Erythroblast (primary cell): ENCODE data around the gene ALG9.

ENCODE experiments used
- DNase-seq, 2 experiments: peaks; one replicate each; lab custom pipeline; 2025; lab: John Stamatoyannopoulos, UW
- GATA1 ChIP-seq: IDR thresholded peaks from 2 replicates; pipeline ENCODE4 v1.6.1; 2011; ENCODE audit warnings: low read depth, mild to moderate bottlenecking, control low read depth, low read length, moderate library complexity
- POLR2A ChIP-seq: IDR thresholded peaks from 2 replicates; pipeline ENCODE4 v1.6.1; 2011; ENCODE audit warnings: mild to moderate bottlenecking, low read length

The ALG9 gene

GRCh38 chr11:111860257-111860656, 11.1 kb downstream of the ALG9 start:
- no peak for TF ChIP-seq GATA1
- TF ChIP-seq POLR2A: no peak
- DNase-seq: no peak

DNA sequence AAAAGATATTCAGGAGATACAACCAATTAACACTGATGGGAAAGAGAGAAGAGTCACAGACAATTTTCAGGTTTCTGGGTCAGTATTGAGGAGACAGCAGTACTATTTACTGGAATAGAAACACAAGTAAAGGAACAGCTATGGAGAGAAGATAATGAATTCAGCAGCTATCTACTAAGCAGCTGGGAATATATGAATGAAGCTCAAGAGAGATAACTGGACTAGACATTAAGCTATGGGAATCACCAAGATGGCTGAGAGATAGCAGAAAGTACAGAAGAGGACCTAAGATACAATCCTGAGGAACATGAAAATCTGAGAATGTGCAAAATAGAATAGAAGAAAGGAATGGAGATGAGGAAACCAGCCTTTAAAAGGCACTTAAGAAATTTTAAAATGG, 15.9 kb downstream of the ALG9 start:
- DNase-seq: peak; percentile 8 to 54
- TF ChIP-seq GATA1 (no peak), POLR2A (no peak)

DNA sequence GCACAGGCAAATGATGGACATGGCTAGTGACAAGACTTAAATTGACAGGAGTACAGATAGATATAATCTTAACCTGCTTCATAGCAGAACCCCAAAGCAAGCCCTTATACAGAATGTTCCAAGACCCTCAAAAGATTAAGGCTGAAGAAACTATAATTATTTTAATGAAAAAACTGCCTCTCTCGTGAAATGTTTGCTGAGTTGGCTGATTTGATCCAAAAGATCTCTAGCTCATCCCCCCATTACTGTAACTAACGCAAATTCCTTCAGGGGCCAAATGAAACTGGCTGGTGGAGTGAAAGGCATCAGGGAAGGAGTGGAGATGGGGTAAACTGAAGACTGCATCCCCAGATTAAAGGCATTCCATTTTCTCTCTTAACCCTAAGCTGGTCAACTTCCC, 19.3 kb downstream of the ALG9 start:
- no peak for DNase-seq
- TF ChIP-seq GATA1 (no peak), POLR2A (no peak)

- TF ChIP-seq GATA1: no peak
- TF ChIP-seq POLR2A: no peak
- peak in 1 of 2 experiments; percentile 5 for DNase-seq
Observed at GRCh38 chr11:111851636-111852035, 19.7 kb downstream of the ALG9 start.

- no peak for DNase-seq
- TF ChIP-seq GATA1: no peak
Observed at GRCh38 chr11:111851067-111851466, 20.3 kb downstream of the ALG9 start.

GRCh38 chr11:111849631-111850030, 21.8 kb downstream of the ALG9 start:
- TF ChIP-seq POLR2A: no peak
- TF ChIP-seq GATA1: no peak
- DNase-seq: no peak

DNA sequence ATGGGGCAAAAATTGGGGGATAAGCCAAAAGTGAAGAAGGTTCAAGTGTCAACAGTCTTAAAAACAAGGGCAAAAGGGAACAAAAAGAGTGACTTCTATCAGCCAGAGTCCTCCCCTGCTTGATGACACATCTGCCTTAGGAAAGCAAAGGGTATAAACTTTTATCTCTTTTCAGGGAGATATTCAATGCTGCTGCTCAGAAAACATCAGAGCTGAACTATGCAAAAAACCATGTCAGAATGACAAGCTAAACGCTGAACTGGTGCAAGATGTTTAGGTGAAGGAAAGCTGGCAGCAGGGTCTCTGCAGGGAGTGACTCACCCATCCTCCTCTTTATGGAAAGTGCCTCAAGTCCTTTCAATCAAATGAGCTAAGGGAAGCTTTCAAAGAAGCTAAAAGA, 24.7 kb downstream of the ALG9 start:
- no peak for TF ChIP-seq POLR2A
- no peak for TF ChIP-seq GATA1
- peak in 1 of 2 experiments; percentile 10 for DNase-seq

DNA sequence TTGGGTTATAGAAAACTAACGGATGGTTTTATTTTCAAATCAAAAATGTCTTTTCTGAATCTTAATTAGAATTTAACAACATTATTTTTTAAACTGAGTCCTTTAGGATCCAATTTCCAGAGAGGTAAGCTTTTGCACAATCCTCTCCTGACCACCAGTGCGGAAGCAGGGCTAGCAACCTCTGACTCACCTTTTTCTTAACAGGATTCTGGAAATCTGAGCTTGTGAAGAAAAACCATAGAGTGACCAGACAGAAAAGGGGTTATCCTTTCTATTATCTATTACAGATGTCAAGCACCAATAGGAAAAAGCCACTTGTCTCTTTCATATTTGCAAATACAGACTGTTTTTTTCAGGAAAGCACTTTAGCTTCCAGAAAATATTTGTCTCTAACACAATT, 25.3 kb downstream of the ALG9 start:
- TF ChIP-seq GATA1: no peak
- TF ChIP-seq POLR2A: no peak
- DNase-seq: no peak

GRCh38 chr11:111845276-111846028, 25.9 kb downstream of the ALG9 start:
- TF ChIP-seq GATA1 (no peak), POLR2A (no peak)
- DNase-seq: peak in 1 of 2 experiments; percentile 4

- no peak for DNase-seq
Observed at GRCh38 chr11:111843661-111844060, 27.7 kb downstream of the ALG9 start.

GRCh38 chr11:111841370-111842053, 29.9 kb downstream of the ALG9 start:
- DNase-seq: peak; percentile 89 to 94
- TF ChIP-seq GATA1: no peak
- no peak for TF ChIP-seq POLR2A

More at GRCh38 chr11:111843661-111844060, 27.7 kb downstream of the ALG9 start:
- TF ChIP-seq GATA1 (no peak), POLR2A (no peak)

- TF ChIP-seq GATA1: no peak
- TF ChIP-seq POLR2A: no peak
- no peak for DNase-seq
Observed at GRCh38 chr11:111840143-111840542, 31.2 kb downstream of the ALG9 start.

GRCh38 chr11:111838054-111838453, 33.3 kb downstream of the ALG9 start:
- TF ChIP-seq POLR2A (no peak), GATA1 (no peak)
- DNase-seq: no peak

- no peak for DNase-seq
- TF ChIP-seq POLR2A (no peak), GATA1 (no peak)
Observed at GRCh38 chr11:111837366-111837891, 34.0 kb downstream of the ALG9 start.

GRCh38 chr11:111836721-111837120, 34.7 kb downstream of the ALG9 start:
- no peak for DNase-seq
- TF ChIP-seq GATA1 (no peak), POLR2A (no peak)
